ENCODE results near the gene RASAL2.

DNA sequence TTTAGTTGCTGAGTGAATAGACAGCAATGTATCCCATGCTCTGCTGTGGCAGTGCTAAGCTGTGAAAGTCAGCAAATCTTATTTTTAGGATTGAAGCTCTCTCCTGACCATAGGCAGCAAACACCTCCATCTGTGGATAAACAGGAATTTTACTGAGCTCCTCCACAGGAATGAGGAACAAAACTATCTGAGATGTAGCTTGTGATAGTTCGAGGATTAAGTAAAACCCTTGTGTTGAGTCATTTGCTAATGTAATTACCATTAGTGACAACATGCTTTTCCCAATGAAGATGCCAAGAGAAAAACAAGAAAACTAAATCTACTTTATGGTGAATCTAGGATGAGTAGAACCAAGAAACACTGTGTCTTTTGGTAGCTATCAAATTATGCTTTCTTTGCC lies 280.1 kb downstream of the RASAL2 start:
- TF ChIP-seq CTCF (IDR thresholded peaks at IDR 0.05; ENCODE audit: insufficient read depth, low read length, poor library complexity, severe bottlenecking) (no peak), EZH2phosphoT487 (conservative IDR thresholded peaks at IDR 0.05; ENCODE audit: low read length) (no peak)
